Body of pancreas (tissue), 4 donors: ENCODE measurements around the gene MAGOHB. TPM values are rescaled to one million over a fixed set of nuclear protein-coding genes. Genes with fewer than 3 reads are reported as not detected.
A peak's percentile ranks its signal among the peaks of the same experiment; 100 is the strongest.

Experiments
- ATAC-seq: fragments of 150-250 bp; one replicate; pipeline ENCODE4 v1.9.1; 2016
- DNase-seq, 4 donors: peaks; one replicate each; pipeline ENCODE4 v3.0.0-alpha.2; 2019
- H3K27ac ChIP-seq, 4 donors: fragments of 200-600 bp; sonication (generic); 1 replicate in 3 of 4; 2 replicates in 1 of 4; pipeline versions ENCODE4 v1.5.1 to v1.6.1; 2016 to 2019; ENCODE audit warnings: mild to moderate bottlenecking in 1 of 4, mixed read lengths in 1 of 4, moderate library complexity in 1 of 4
- H3K27me3 ChIP-seq, 2 donors: fragments of 200-600 bp; sonication (generic); one replicate each; pipeline ENCODE4 v1.6.0; 2016; ENCODE audit warnings: mild to moderate bottlenecking in 1 of 2
- H3K36me3 ChIP-seq, 2 donors: fragments of 200-600 bp; sonication (generic); replicated peaks in 1 of 2; 2 replicates each; pipeline ENCODE4 v1.5.1; 2016; ENCODE audit warnings: low read depth in 2 of 2; ENCODE audit not compliant: insufficient read depth in 1 of 2
- H3K4me1 ChIP-seq: fragments of 200-600 bp; sonication (generic); one replicate; pipeline ENCODE4 v1.6.0; 2016
- H3K4me3 ChIP-seq, 2 donors: fragments of 200-600 bp; sonication (generic); 1 replicate in 1 of 2; 2 replicates in 1 of 2; pipeline ENCODE4 v1.5.1; 2016 to 2019
- H3K9me3 ChIP-seq, 3 donors: fragments of 200-600 bp; sonication (generic); 1 replicate in 2 of 3; 2 replicates in 1 of 3; pipeline ENCODE4 v1.5.1; 2016
- POLR2A ChIP-seq, 3 donors: fragments of 450-650 bp; IDR thresholded peaks; one replicate each; pipeline ENCODE4 v1.6.1; 2016; ENCODE audit warnings: antibody characterized with exemption in 3 of 3, mild to moderate bottlenecking in 2 of 3
- WGBS, 2 donors: methylation state at CpG; one replicate each; pipeline ENCODE4 v1.1.5; 2017; 5-methylcytosine and 5-hydroxymethylcytosine counted together
- intact Hi-C: fragments of 100-400 bp; cut with DNase I; formaldehyde crosslinking; loops from one replicate; pipeline ENCODE4 v1.15.1; 2023
- total RNA-seq, 2 donors: library from RNA; depleted of rRNA; stranded (reverse); fragments of >200 nt; gene quantifications; one replicate each; pipeline ENCODE4 v1.1.0, GENCODE V29; 2016
- TF ChIP-seq, protein P1 (sequence below), 7 experiments: fragments of 450-650 bp in 4 of 7; fragments of 200-600 bp in 3 of 7; sonication (generic) in 3 of 7; IDR thresholded peaks; one replicate each; pipeline ENCODE4 v1.5.1; 2016 to 2019; ENCODE audit warnings: antibody characterized with exemption in 7 of 7

MAGOHB gene
- total RNA-seq, 2 donors from 2014 or later, result 16.9 to 17.5 TPM

DNA sequence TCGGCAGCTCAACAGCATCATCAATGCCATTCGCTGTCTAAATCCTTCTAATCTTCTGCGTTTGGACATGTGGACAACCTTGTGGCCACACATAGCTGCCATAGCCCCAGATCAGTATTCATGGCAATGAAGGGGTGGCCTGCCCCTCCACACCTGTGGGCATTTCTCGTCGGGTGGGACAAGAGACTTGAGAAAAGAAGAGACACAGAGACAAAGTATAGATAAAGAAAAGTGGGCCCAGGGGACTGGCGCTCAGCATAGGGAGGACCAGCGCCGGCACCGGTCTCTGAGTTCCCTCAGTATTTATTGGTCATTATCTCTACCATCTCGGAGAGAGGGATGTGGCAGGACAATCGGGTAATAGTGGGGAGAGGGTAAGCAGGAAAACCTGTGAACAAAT, 42.3 kb downstream of the MAGOHB start:
- Histone ChIP-seq H3K9me3 (no peaks in the 10 kb centered on the region), H3K27ac (no peak overlapping the region), H3K4me1 (no peaks in the 10 kb centered on the region), H3K27me3 (peaks cover 0 to 2% of the 10 kb centered on the region in 2 donors), H3K4me3 (no peak overlapping the region), H3K36me3 (no peaks in the 10 kb centered on the region)
- intact Hi-C loops, result no loop called here
- TF ChIP-seq POLR2A (IDR thresholded peaks at IDR 0.05), result no peak
- TF ChIP-seq, protein P1, sequence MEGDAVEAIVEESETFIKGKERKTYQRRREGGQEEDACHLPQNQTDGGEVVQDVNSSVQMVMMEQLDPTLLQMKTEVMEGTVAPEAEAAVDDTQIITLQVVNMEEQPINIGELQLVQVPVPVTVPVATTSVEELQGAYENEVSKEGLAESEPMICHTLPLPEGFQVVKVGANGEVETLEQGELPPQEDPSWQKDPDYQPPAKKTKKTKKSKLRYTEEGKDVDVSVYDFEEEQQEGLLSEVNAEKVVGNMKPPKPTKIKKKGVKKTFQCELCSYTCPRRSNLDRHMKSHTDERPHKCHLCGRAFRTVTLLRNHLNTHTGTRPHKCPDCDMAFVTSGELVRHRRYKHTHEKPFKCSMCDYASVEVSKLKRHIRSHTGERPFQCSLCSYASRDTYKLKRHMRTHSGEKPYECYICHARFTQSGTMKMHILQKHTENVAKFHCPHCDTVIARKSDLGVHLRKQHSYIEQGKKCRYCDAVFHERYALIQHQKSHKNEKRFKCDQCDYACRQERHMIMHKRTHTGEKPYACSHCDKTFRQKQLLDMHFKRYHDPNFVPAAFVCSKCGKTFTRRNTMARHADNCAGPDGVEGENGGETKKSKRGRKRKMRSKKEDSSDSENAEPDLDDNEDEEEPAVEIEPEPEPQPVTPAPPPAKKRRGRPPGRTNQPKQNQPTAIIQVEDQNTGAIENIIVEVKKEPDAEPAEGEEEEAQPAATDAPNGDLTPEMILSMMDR (IDR thresholded peaks at IDR 0.05), result no peak
- 71 to 80% methylated on average over 11 of the region's 11 CpGs for WGBS, 2 donors
- no peak for ATAC-seq
- DNase-seq, result no peak

DNA sequence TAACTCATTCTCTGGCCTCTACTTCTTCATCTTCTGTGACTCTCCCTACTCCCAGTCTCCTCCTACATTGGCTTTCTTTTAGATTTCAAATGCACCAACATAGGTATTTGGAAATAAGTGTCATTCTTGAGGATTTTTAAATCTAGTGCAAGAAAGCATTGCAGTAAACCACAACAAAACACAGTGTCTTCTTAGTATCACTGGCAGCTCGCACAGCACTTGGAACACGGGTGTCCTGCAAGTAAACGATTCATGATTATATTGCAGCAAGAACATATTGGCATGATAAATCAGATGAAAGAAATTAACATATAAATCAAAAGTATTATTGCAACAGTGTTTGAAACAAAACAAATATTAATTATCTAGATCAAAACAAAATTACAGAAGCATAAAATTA, 45.6 kb downstream of the MAGOHB start:
- DNase-seq, result no peak
- Histone ChIP-seq H3K9me3 (no peaks in the 10 kb centered on the region), H3K27me3 (peaks cover 0 to 2% of the 10 kb centered on the region in 2 donors), H3K4me3 (no peak overlapping the region), H3K27ac (no peak overlapping the region), H3K4me1 (no peaks in the 10 kb centered on the region), H3K36me3 (no peaks in the 10 kb centered on the region)
- ATAC-seq, result no peak
- intact Hi-C loops, result no loop called here
- WGBS, 2 donors, result 66 to 77% methylated on average over 3 of the region's 3 CpGs
- TF ChIP-seq, protein P1 (IDR thresholded peaks at IDR 0.05), result no peak

DNA sequence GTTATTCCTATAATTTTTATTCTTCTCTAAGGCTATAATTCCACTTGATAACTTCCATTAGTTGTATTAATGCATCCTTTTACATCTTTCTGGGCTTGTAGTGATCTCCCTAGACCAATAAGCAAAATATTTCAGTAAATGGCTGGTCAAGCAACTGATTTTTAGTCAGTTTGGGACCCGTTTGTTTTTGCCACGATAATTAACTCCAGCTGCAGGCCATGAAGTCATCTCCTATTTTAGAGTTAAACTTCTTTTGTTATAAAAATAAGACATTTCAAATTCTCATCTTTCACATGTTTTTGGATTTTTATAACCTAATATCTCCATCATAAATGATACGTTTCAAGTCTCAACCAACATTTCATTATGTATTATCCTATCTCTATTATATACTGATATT, 49.4 kb downstream of the MAGOHB start:
- no peak for ATAC-seq
- intact Hi-C loops, result loop anchor here (5.0 kb wide), 1 partner anchor 327 kb away; no protein-coding TSS in a partner anchor

DNA sequence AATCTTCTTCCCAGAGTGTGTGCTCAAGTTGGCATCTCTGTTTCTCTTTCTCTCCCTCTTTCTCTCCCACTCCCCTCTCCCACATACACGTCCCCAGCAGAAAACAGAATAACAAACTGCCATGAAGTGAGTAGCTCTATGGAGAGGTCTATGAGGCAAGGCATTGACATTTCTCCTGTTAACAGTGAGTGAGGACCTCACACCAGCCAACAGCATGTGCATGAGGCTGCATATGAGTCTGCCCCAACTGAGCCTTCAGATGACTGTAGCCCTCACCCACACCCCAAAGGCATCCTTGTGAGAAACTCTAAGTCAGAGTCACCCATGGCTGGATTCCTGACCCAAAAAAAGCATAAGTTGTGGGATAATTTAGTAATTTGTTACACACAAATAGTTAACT, 50.4 kb downstream of the MAGOHB start:
- Histone ChIP-seq H3K4me1 (no peaks in the 10 kb centered on the region), H3K27ac (no peak overlapping the region), H3K27me3 (no peaks in the 10 kb centered on the region), H3K36me3 (no peaks in the 10 kb centered on the region), H3K4me3 (no peak overlapping the region), H3K9me3 (no peaks in the 10 kb centered on the region)
- no peak for DNase-seq
- TF ChIP-seq, protein P1 (IDR thresholded peaks at IDR 0.05), result no peak
- TF ChIP-seq POLR2A (IDR thresholded peaks at IDR 0.05), result no peak
- no peak for ATAC-seq
- intact Hi-C loops, result loop anchor here (5.0 kb wide), 1 partner anchor 326 kb away; no protein-coding TSS in a partner anchor
- 55 to 60% methylated on average over 1 of the region's 1 CpG for WGBS, 2 donors

More for the DNA sequence above, 49.4 kb downstream of the MAGOHB start:
- Histone ChIP-seq H3K4me3 (no peak overlapping the region), H3K27ac (no peak overlapping the region), H3K4me1 (no peaks in the 10 kb centered on the region), H3K36me3 (no peaks in the 10 kb centered on the region), H3K27me3 (no peaks in the 10 kb centered on the region), H3K9me3 (no peaks in the 10 kb centered on the region)
- DNase-seq, result no peak
- 51 to 56% methylated on average over 3 of the region's 3 CpGs for WGBS, 2 donors
- no peak for TF ChIP-seq POLR2A (IDR thresholded peaks at IDR 0.05)
- TF ChIP-seq, protein P1 (IDR thresholded peaks at IDR 0.05), result no peak

DNA sequence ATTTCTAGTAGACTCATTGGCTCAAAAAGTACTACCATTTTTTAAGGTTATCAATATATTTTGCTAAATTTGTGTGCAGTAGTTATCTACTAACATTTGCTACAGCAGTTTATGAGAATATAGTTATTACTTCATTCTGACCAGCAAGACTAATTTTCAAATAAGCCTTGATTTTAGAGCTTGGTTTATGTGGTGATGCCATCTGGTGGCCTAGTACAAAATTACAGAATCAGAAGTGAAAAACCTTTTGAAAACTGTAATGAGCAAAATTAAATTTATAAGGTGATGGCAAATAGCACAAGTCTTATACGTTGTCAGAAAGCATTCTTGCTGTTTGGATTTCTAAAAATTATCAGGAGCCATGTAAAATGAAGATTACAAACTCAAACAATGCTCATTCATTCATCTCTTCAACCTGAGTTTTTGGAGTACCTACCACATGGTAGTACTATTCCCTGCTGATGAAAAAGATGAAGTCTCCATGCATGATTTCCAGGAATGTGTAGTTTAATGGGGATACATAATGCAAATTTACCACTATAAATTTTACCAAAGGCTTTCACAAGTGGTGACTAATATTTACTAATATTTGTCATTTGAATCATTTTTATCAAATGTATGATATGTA, 51.0 kb downstream of the MAGOHB start:
- DNase-seq, result peak in 1 of 4 donors; percentile 24
- TF ChIP-seq POLR2A (IDR thresholded peaks at IDR 0.05), result no peak
- TF ChIP-seq, protein P1 (IDR thresholded peaks at IDR 0.05), result peak; percentile 15 to 80 (median 71)
- H3K36me3 ChIP-seq, result no peaks in the 10 kb centered on the region
- no peak overlapping the region for H3K4me3 ChIP-seq
- intact Hi-C loops, result loop anchor here (5.0 kb wide), 1 partner anchor 325 kb away; no protein-coding TSS in a partner anchor
- no peaks in the 10 kb centered on the region for H3K4me1 ChIP-seq
- H3K27ac ChIP-seq, result no peak overlapping the region
- no peaks in the 10 kb centered on the region for H3K27me3 ChIP-seq
- no peaks in the 10 kb centered on the region for H3K9me3 ChIP-seq
- 0% methylated on average over 1 of the region's 1 CpG for WGBS, 2 donors
- ATAC-seq, result no peak
